HCT116 (cell line): Measurements from ENCODE around the gene SLC22A23.

Source experiments
- ELF1 ChIP-seq: IDR thresholded peaks from 2 replicates; pipeline ENCODE4 v1.6.1; 2012; ENCODE audit warnings: low read depth, borderline replicate concordance
- EZH2 ChIP-seq: fragments of 200-600 bp; sonication (generic); IDR thresholded peaks from 2 replicates; pipeline ENCODE4 v1.6.1; 2017; ENCODE audit warnings: antibody characterized with exemption, mixed run types
- EZH2phosphoT487 ChIP-seq: fragments of 200-600 bp; IDR thresholded peaks from 2 replicates; pipeline ENCODE4 v1.6.1; 2018; ENCODE audit warnings: antibody characterized with exemption, borderline replicate concordance
- POLR2A ChIP-seq: IDR thresholded peaks from 2 replicates; pipeline ENCODE4 v1.7.0; 2011; ENCODE audit warnings: borderline replicate concordance; ENCODE audit not compliant: insufficient read depth, insufficient read length; ENCODE audit errors: extremely low read depth
- POLR2AphosphoS5 ChIP-seq: IDR thresholded peaks from 2 replicates; pipeline ENCODE4 v1.6.1; 2011; ENCODE audit warnings: mild to moderate bottlenecking, low read depth, low read length, moderate library complexity
- SP1 ChIP-seq: IDR thresholded peaks from 2 replicates; pipeline ENCODE4 v1.6.1; 2012; ENCODE audit warnings: low read depth
- YY1 ChIP-seq: IDR thresholded peaks from 2 replicates; pipeline ENCODE4 v1.6.1; 2011; ENCODE audit warnings: low read length, low read depth, moderate library complexity, mild to moderate bottlenecking; ENCODE audit not compliant: insufficient replicate concordance; ENCODE audit errors: extremely low read depth
- TF ChIP-seq, protein P1 (sequence below), 3 experiments: fragments of 200-600 bp in 1 of 3; sonication (generic) in 1 of 3; IDR thresholded peaks in 2 of 3; conservative IDR thresholded peaks in 1 of 3; 2 replicates each; pipeline ENCODE4 v1.5.1; 2012 to 2017; ENCODE audit warnings: low read depth in 2 of 3, low read length in 2 of 3, antibody characterized with exemption in 1 of 3, borderline replicate concordance in 1 of 3, control low read depth in 1 of 3, mild to moderate bottlenecking in 1 of 3, mixed read lengths in 1 of 3, mixed run types in 1 of 3, moderate library complexity in 1 of 3; ENCODE audit not compliant: insufficient read depth in 1 of 3

DNA sequence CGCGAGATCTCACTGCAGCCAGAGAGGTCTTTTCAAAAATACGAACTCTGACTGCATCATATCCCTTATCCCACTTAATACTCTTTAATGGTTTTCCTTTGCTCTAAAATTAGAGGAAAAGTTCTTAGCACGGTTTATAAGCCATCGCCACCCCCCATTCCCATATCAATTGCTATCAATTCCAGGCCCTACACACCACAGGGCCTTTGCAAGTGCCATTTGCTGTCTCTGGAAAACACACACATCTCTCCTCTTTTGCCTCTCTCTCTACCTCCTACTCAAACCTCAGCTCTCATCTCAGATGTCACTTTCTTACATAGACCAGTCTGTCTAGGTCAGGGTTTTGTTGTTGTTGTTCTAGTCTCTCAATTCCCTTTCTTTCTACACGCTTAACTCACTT lies 9.8 kb downstream of the SLC22A23 start:
- TF ChIP-seq EZH2: no peak
- TF ChIP-seq POLR2A: no peak
- TF ChIP-seq, protein P1, sequence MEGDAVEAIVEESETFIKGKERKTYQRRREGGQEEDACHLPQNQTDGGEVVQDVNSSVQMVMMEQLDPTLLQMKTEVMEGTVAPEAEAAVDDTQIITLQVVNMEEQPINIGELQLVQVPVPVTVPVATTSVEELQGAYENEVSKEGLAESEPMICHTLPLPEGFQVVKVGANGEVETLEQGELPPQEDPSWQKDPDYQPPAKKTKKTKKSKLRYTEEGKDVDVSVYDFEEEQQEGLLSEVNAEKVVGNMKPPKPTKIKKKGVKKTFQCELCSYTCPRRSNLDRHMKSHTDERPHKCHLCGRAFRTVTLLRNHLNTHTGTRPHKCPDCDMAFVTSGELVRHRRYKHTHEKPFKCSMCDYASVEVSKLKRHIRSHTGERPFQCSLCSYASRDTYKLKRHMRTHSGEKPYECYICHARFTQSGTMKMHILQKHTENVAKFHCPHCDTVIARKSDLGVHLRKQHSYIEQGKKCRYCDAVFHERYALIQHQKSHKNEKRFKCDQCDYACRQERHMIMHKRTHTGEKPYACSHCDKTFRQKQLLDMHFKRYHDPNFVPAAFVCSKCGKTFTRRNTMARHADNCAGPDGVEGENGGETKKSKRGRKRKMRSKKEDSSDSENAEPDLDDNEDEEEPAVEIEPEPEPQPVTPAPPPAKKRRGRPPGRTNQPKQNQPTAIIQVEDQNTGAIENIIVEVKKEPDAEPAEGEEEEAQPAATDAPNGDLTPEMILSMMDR (IDR thresholded peaks at IDR 0.05 in 2 of 3, conservative IDR thresholded peaks at IDR 0.05 in 1 of 3; ENCODE audit: borderline replicate concordance in 1 of 3, insufficient read depth in 1 of 3, low read depth in 2 of 3, low read length in 2 of 3): no peak
- TF ChIP-seq ELF1: no peak
- no peak for TF ChIP-seq EZH2phosphoT487
- TF ChIP-seq SP1: no peak
- no peak for TF ChIP-seq YY1
- no peak for TF ChIP-seq POLR2AphosphoS5
